HepG2 (cell line): ENCODE results near the gene ZFHX3. TPM values are rescaled to one million over a fixed set of nuclear protein-coding genes. Genes with fewer than 3 reads are reported as not detected.
A peak's percentile ranks its signal among the peaks of the same experiment; 100 is the strongest.

Experiments
- AKAP8 ChIP-seq: sonication (generic); formaldehyde crosslinking; IDR thresholded peaks from 2 replicates; pipeline ENCODE4 v1.5.1; 2020; ENCODE audit warnings: mild to moderate bottlenecking, missing genetic modification reagents
- ARNT2 ChIP-seq: sonication (generic); formaldehyde crosslinking; IDR thresholded peaks from 2 replicates; pipeline ENCODE4 v1.8.0; 2022; ENCODE audit warnings: mild to moderate bottlenecking, low read depth, missing genetic modification reagents, moderate library complexity
- BCLAF1 ChIP-seq: fragments of 450-650 bp; IDR thresholded peaks from 2 replicates; pipeline ENCODE4 v1.6.1; 2017; ENCODE audit warnings: mild to moderate bottlenecking
- BORCS8-MEF2B ChIP-seq: sonication (generic); formaldehyde crosslinking; IDR thresholded peaks from 2 replicates; pipeline ENCODE4 v1.8.0; 2022; ENCODE audit warnings: mild to moderate bottlenecking, missing genetic modification reagents
- CBFB ChIP-seq: sonication (generic); formaldehyde crosslinking; IDR thresholded peaks from 2 replicates; pipeline ENCODE4 v1.4.0; 2020; ENCODE audit warnings: missing genetic modification reagents
- CENPX ChIP-seq: sonication (generic); formaldehyde crosslinking; IDR thresholded peaks from 2 replicates; pipeline ENCODE4 v1.9.0; 2021; ENCODE audit warnings: mild to moderate bottlenecking, missing genetic modification reagents, moderate library complexity
- EEA1 ChIP-seq: sonication (generic); formaldehyde crosslinking; IDR thresholded peaks from 2 replicates; pipeline ENCODE4 v1.5.1; 2020; ENCODE audit warnings: mild to moderate bottlenecking, missing genetic modification reagents, borderline replicate concordance
- HNRNPK ChIP-seq: fragments of 200-400 bp; formaldehyde crosslinking; IDR thresholded peaks from 2 replicates; pipeline ENCODE4 v1.6.1; 2018; ENCODE audit warnings: low read length, low read depth, moderate library complexity, mild to moderate bottlenecking; ENCODE audit not compliant: poor library complexity, severe bottlenecking
- IKZF4 ChIP-seq: sonication (generic); formaldehyde crosslinking; IDR thresholded peaks from 2 replicates; pipeline ENCODE4 v1.5.1; 2020; ENCODE audit warnings: borderline replicate concordance, mild to moderate bottlenecking, low read depth, missing genetic modification reagents; ENCODE audit errors: not compliant biosample characterization
- NFE2L1 ChIP-seq: sonication (generic); formaldehyde crosslinking; IDR thresholded peaks from 2 replicates; pipeline ENCODE4 v1.4.0; 2020; ENCODE audit warnings: missing genetic modification reagents, mild to moderate bottlenecking, borderline replicate concordance
- RFXAP ChIP-seq: sonication (generic); formaldehyde crosslinking; IDR thresholded peaks from 2 replicates; pipeline ENCODE4 v1.4.0; 2020; ENCODE audit warnings: missing genetic modification reagents, borderline replicate concordance
- SALL2 ChIP-seq: sonication (generic); formaldehyde crosslinking; IDR thresholded peaks from 2 replicates; pipeline ENCODE4 v1.8.1; 2023; ENCODE audit warnings: mild to moderate bottlenecking, missing genetic modification reagents, inconsistent platforms
- SP2 ChIP-seq: sonication (generic); formaldehyde crosslinking; IDR thresholded peaks from 2 replicates; pipeline ENCODE4 v1.5.1; 2020; ENCODE audit warnings: mild to moderate bottlenecking, missing genetic modification reagents
- SPEN ChIP-seq: sonication (generic); formaldehyde crosslinking; IDR thresholded peaks from 2 replicates; pipeline ENCODE4 v1.5.1; 2020; ENCODE audit warnings: low read depth, mild to moderate bottlenecking, missing genetic modification reagents
- SSRP1 ChIP-seq: IDR thresholded peaks from 2 replicates; pipeline ENCODE4 v1.6.1; 2016; ENCODE audit warnings: control low read depth
- TBX2 ChIP-seq: sonication (generic); formaldehyde crosslinking; IDR thresholded peaks from 2 replicates; pipeline ENCODE4 v1.5.0; 2020; ENCODE audit warnings: missing genetic modification reagents, mild to moderate bottlenecking, borderline replicate concordance
- TFDP1 ChIP-seq: IDR thresholded peaks from 2 replicates; pipeline ENCODE4 v1.6.1; 2016; ENCODE audit warnings: missing compliant biosample characterization, missing genetic modification reagents, borderline replicate concordance
- ZFAT ChIP-seq: sonication (generic); formaldehyde crosslinking; conservative IDR thresholded peaks from 2 replicates; pipeline ENCODE4 v1.8.1; 2023; ENCODE audit warnings: missing genetic modification reagents, inconsistent platforms
- ZNF24 ChIP-seq: fragments of 450-650 bp; IDR thresholded peaks from 2 replicates; pipeline ENCODE4 v1.6.1; 2017; ENCODE audit warnings: antibody characterized with exemption, mild to moderate bottlenecking
- ZNF33B ChIP-seq: sonication (generic); formaldehyde crosslinking; IDR thresholded peaks from 2 replicates; pipeline ENCODE4 v1.5.1; 2020; ENCODE audit warnings: mild to moderate bottlenecking, missing genetic modification reagents
- ZNF468 ChIP-seq: sonication (generic); formaldehyde crosslinking; IDR thresholded peaks from 2 replicates; pipeline ENCODE4 v1.8.0; 2022; ENCODE audit warnings: mild to moderate bottlenecking, moderate library complexity, missing genetic modification reagents
- ZNF562 ChIP-seq: sonication (generic); formaldehyde crosslinking; IDR thresholded peaks from 2 replicates; pipeline ENCODE4 v1.8.0; 2022; ENCODE audit warnings: missing genetic modification reagents, borderline replicate concordance
- ZNF761 ChIP-seq: sonication (generic); formaldehyde crosslinking; conservative IDR thresholded peaks from 2 replicates; pipeline ENCODE4 v1.4.0; 2020; ENCODE audit warnings: mild to moderate bottlenecking, missing genetic modification reagents
- ZNF816 ChIP-seq: sonication (generic); formaldehyde crosslinking; IDR thresholded peaks from 2 replicates; pipeline ENCODE4 v1.8.0; 2022; ENCODE audit warnings: missing genetic modification reagents, mild to moderate bottlenecking, borderline replicate concordance
- ZSCAN21 ChIP-seq: sonication (generic); formaldehyde crosslinking; IDR thresholded peaks from 2 replicates; pipeline ENCODE4 v1.8.0; 2022; ENCODE audit warnings: mild to moderate bottlenecking, missing genetic modification reagents, moderate library complexity, borderline replicate concordance
- ZSCAN30 ChIP-seq: sonication (generic); formaldehyde crosslinking; IDR thresholded peaks from 2 replicates; pipeline ENCODE4 v1.5.0; 2020; ENCODE audit warnings: mild to moderate bottlenecking, missing genetic modification reagents
- polyA plus RNA-seq, 8 experiments: library from polyadenylated mRNA; depleted of rRNA in 3 of 8; stranded (reverse) in 7 of 8; unstranded in 1 of 8; fragments of >200 nt; fragmentation: Illumina TruSeq in 4 of 8; extraction: Trizol in 4 of 8; gene quantifications; 2 replicates each; pipeline versions ENCODE4 v1.2.1 to v1.2.3, GENCODE V29; 2011 to 2016; ENCODE audit warnings: low read depth in 4 of 8, missing spikeins in 1 of 8, mixed read lengths in 1 of 8; ENCODE audit not compliant: insufficient read depth in 1 of 8
- total RNA-seq, 5 experiments: library from RNA; depleted of rRNA; stranded (reverse); fragments of >200 nt; fragmentation: Illumina TruSeq; extraction: Trizol; gene quantifications; 2 replicates each; pipeline ENCODE4 v1.2.3, GENCODE V29; 2016; ENCODE audit warnings: low read depth in 1 of 5

ZFHX3 gene
- total and polyA plus RNA-seq, 2 of the 13 experiments (the other 11 are each of a cell fraction or from before 2014, with no cell fraction given) = 5.0 to 6.0 TPM

- no peak for TF ChIP-seq BCLAF1
- 0 out of 2 replicates have a peak, but pooled peaks have one; percentile 14 for TF ChIP-seq SPEN (CRISPR knock-in tag)
- 0 out of 2 replicates have a peak, but pooled peaks have one; percentile 5 for TF ChIP-seq TBX2 (CRISPR knock-in tag)
- TF ChIP-seq ZNF816 (CRISPR knock-in tag) = no peak
- TF ChIP-seq ZNF33B (CRISPR knock-in tag) = no peak
- TF ChIP-seq EEA1 (CRISPR knock-in tag) = no peak
- TF ChIP-seq SALL2 (CRISPR knock-in tag) = no peak
- no peak for TF ChIP-seq ZNF562 (CRISPR knock-in tag)
- no peak for TF ChIP-seq ZNF761 (CRISPR knock-in tag)
- TF ChIP-seq ZFAT (CRISPR knock-in tag) = no peak
- TF ChIP-seq SSRP1 (CRISPR knock-in tag) = no peak
- TF ChIP-seq ZSCAN30 (CRISPR knock-in tag) = no peak
- TF ChIP-seq ZNF24 = no peak
- TF ChIP-seq IKZF4 (CRISPR knock-in tag) = no peak
- no peak for TF ChIP-seq NFE2L1
- no peak for TF ChIP-seq HNRNPK
- TF ChIP-seq ZSCAN21 (CRISPR knock-in tag) = no peak
- no peak for TF ChIP-seq CENPX (CRISPR knock-in tag)
- TF ChIP-seq ZNF468 (CRISPR knock-in tag) = no peak
- no peak for TF ChIP-seq CBFB (CRISPR knock-in tag)
- TF ChIP-seq TFDP1 (CRISPR knock-in tag) = no peak
- TF ChIP-seq SP2 = no peak
- no peak for TF ChIP-seq AKAP8 (CRISPR knock-in tag)
- TF ChIP-seq BORCS8-MEF2B (CRISPR knock-in tag) = no peak
- no peak for TF ChIP-seq RFXAP (CRISPR knock-in tag)
- no peak for TF ChIP-seq ARNT2 (CRISPR knock-in tag)
Observed at GRCh38 chr16:73037331-73037745, 10.6 kb downstream of the ZFHX3 start (continued).
